K562 (cell line): Measurements from ENCODE around the gene ZP1. TPM values are rescaled to one million over a fixed set of nuclear protein-coding genes. Genes with fewer than 3 reads are reported as not detected.

Experiments used
- ATAC-seq: fragments of 200-7000 bp; cut with Tn5 transposase; 3 replicates; pipeline ENCODE4 v1.9.1; 2020; ENCODE audit warnings: moderate library complexity
- BruUV-seq: library from RNA; stranded (reverse); fragments of 400-500 nt; replicated peaks from 2 replicates; lab custom pipeline; 2021; lab: Mats Ljungman, UMichigan
- CTCF ChIA-PET: fragments of 300-600 bp; formaldehyde crosslinking; extraction: SDS; loops from one replicate; lab custom pipeline; 2021; ENCODE audit warnings: low intra/inter-chr PET ratio; lab: Yijun Ruan, JAX
- POLR2A ChIA-PET: fragments of 300-600, 350-650 bp; sonication (Branson Sonifier 250); formaldehyde crosslinking; extraction: SDS; loops from one replicate; lab custom pipeline; 2021; ENCODE audit warnings: antibody characterized with exemption, inconsistent platforms; lab: Yijun Ruan, JAX
- DNase-seq, 4 experiments: peaks; one replicate each; pipeline versions ENCODE4 v3.0.0 to v3.0.0-alpha.2; 2011 to 2018; ENCODE audit warnings: low spot score in 3 of 4, mixed read lengths in 3 of 4; ENCODE audit errors: extremely low read depth in 1 of 4
- FAIRE-seq: peaks from 2 replicates; lab custom pipeline; 2011; peaks lifted over from hg19 to GRCh38; lab: Jason Lieb, UNC
- H2AFZ ChIP-seq: 2 replicates; pipeline ENCODE4 v1.6.0; 2011; ENCODE audit warnings: low read depth, low read length, control low read depth, inconsistent platforms
- H3K27ac ChIP-seq: fragments of 200-600 bp; 3 replicates; pipeline ENCODE4 v1.8.0; 2011; ENCODE audit warnings: low read depth, mild to moderate bottlenecking, control low read depth, inconsistent platforms, low read length, moderate library complexity, mixed read lengths; ENCODE audit errors: extremely low read depth
- H3K27me3 ChIP-seq, 2 experiments: fragments of 300-600 bp in 1 of 2; 2 replicates in 1 of 2; 3 replicates in 1 of 2; pipeline versions ENCODE4 v1.6.0 to v1.8.0; 2011; ENCODE audit warnings: inconsistent platforms in 2 of 2, low read length in 2 of 2, mild to moderate bottlenecking in 1 of 2, mixed read lengths in 1 of 2, moderate library complexity in 1 of 2; ENCODE audit not compliant: control insufficient read depth in 2 of 2, insufficient read depth in 2 of 2
- H3K36me3 ChIP-seq: fragments of 300-600 bp; 3 replicates; pipeline ENCODE4 v1.8.0; 2011; ENCODE audit warnings: mild to moderate bottlenecking, low read length, inconsistent platforms; ENCODE audit not compliant: control insufficient read depth, insufficient read depth
- H3K4me1 ChIP-seq, 2 experiments: fragments of 200-600 bp in 1 of 2; replicated peaks in 1 of 2; 2 replicates in 1 of 2; 3 replicates in 1 of 2; pipeline versions ENCODE4 v1.5.1 to v1.8.0; 2011; ENCODE audit warnings: inconsistent platforms in 2 of 2, low read length in 2 of 2, mild to moderate bottlenecking in 1 of 2, mixed read lengths in 1 of 2, moderate library complexity in 1 of 2; ENCODE audit not compliant: control insufficient read depth in 2 of 2, insufficient read depth in 2 of 2
- H3K4me2 ChIP-seq: 2 replicates; pipeline ENCODE4 v1.6.1; 2011; ENCODE audit warnings: low read length, control low read depth, inconsistent platforms, mixed read lengths; ENCODE audit not compliant: insufficient read depth
- H3K4me3 ChIP-seq: fragments of 200-600 bp; sonication (generic), shearing (Covaris generic); 2 replicates; pipeline ENCODE4 v1.5.1; 2016; ENCODE audit warnings: control low read depth, inconsistent platforms
- H3K79me2 ChIP-seq: fragments of 200-600 bp; 3 replicates; pipeline ENCODE4 v1.8.0; 2011; ENCODE audit warnings: low read length, inconsistent platforms; ENCODE audit not compliant: control insufficient read depth, insufficient read depth
- H3K9ac ChIP-seq, 2 experiments: 2 replicates each; pipeline versions ENCODE4 v1.6.0 to v1.6.1; 2011; ENCODE audit warnings: low read depth in 2 of 2, low read length in 2 of 2, control low read depth in 1 of 2, inconsistent platforms in 1 of 2, mild to moderate bottlenecking in 1 of 2, mixed read lengths in 1 of 2; ENCODE audit not compliant: insufficient read depth in 1 of 2
- H3K9me1 ChIP-seq: one replicate; pipeline ENCODE4 v1.6.0; 2011; ENCODE audit warnings: inconsistent platforms, mild to moderate bottlenecking, low read length, moderate library complexity; ENCODE audit not compliant: control insufficient read depth, insufficient read depth
- H3K9me3 ChIP-seq: replicated peaks from 2 replicates; pipeline ENCODE4 v1.5.1; 2011; ENCODE audit warnings: low read depth, low read length, inconsistent platforms; ENCODE audit not compliant: control insufficient read depth, insufficient read depth
- H4K20me1 ChIP-seq: replicated peaks from 2 replicates; pipeline ENCODE4 v1.6.1; 2011; ENCODE audit warnings: low read length, inconsistent platforms, mixed read lengths; ENCODE audit not compliant: control insufficient read depth, insufficient read depth
- WGBS: fragments of 100-300 bp; shearing (Covaris generic); methylation state at CpG from one replicate; pipeline ENCODE4 v1.1.6; 2016; ENCODE audit warnings: low coverage, mixed read lengths; ENCODE audit not compliant: insufficient coverage; ENCODE audit errors: missing lambda C conversion rate; 5-methylcytosine and 5-hydroxymethylcytosine counted together
- in situ Hi-C: fragments of 300-500 bp; cut with MboI; formaldehyde crosslinking; loops from 4 replicates; pipeline ENCODE4 v1.15.0; 2018; ENCODE audit warnings: inconsistent platforms, mixed read lengths
- intact Hi-C: fragments of 100-400 bp; cut with micrococcal nuclease; formaldehyde crosslinking; loops from 2 replicates; pipeline ENCODE4 v1.14.2; 2022
- polyA plus RNA-seq, 8 experiments: library from polyadenylated mRNA; depleted of rRNA in 4 of 8; stranded (reverse) in 5 of 8; unstranded in 3 of 8; fragments of >200 nt; fragmentation: Nextera tagmentation in 2 of 8; fragmentation: Illumina TruSeq in 1 of 8; extraction: Ambion mirVana in 2 of 8; extraction: Trizol in 1 of 8; gene quantifications; 2 replicates each; pipeline versions ENCODE4 v1.2.1 to v1.2.3, GENCODE V29; 2011 to 2014; ENCODE audit warnings: inconsistent platforms in 1 of 8, missing spikeins in 1 of 8
- total RNA-seq, 7 experiments: library from RNA; depleted of rRNA in 6 of 7; stranded (reverse); fragments of >200 nt in 6 of 7; fragmentation: Illumina TruSeq in 2 of 7; extraction: Trizol in 2 of 7; gene quantifications; 2 replicates each; pipeline versions ENCODE4 v1.2.1 to v1.2.3, GENCODE V29; 2011 to 2021; ENCODE audit warnings: low replicate concordance in 1 of 7
- TF ChIP-seq, protein P1 (sequence below): fragments of 200-800 bp; sonication (Bioruptor generic); IDR thresholded peaks from 2 replicates; pipeline ENCODE4 v1.6.1; 2017; ENCODE audit warnings: missing genetic modification characterization, missing compliant biosample characterization
- TF ChIP-seq, protein P2 (sequence below): IDR thresholded peaks from 2 replicates; pipeline ENCODE4 v1.6.1; 2016; ENCODE audit warnings: missing genetic modification characterization, missing compliant biosample characterization

The ZP1 gene
- total and polyA plus RNA-seq, 9 of the 15 experiments (the other 6 are each of a cell fraction or from before 2014, with no cell fraction given), result 0.11 to 0.15 TPM; not detected in 7

DNA sequence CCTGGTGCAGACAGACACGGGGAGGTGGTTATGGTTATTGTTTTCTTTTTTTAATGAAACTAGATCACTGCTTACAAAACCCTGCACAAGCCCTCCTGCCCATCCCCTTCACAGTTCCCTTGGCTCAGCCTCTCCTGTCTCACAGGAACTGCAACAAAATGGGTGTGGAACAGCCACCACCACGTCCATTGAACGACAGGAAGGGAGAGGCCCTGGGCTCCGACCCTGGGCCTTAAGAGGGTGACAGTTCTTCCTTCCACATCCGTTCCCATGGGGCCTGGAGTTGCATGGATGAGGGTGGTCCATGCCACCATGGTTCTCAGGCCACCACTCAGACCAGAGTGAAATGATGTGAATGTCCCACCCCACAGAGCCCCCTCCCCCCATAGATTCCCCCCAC lies 23.4 kb downstream of the ZP1 start:
- H2AFZ ChIP-seq, result no peak overlapping the region
- no peak overlapping the region for H3K27ac ChIP-seq
- POLR2A ChIA-PET, result interaction anchor here (0.7 to 1.6 kb wide), 4 partner anchors 16 to 48 kb away, joined by 3 to 7 read pairs (median 4); partner anchors contain the start of gene PTGDR2
- CTCF ChIA-PET, result interaction anchor here (2.3 kb wide), 1 partner anchor 60 kb away, joined by 12 read pairs; no protein-coding TSS in a partner anchor
- no peaks in the 10 kb centered on the region for H3K9me1 ChIP-seq
- peaks cover 23% of the 10 kb centered on the region for H4K20me1 ChIP-seq
- peaks cover 7 to 32% of the 10 kb centered on the region in 2 experiments for H3K4me1 ChIP-seq
- BruUV-seq, result no TSS peak
- intact Hi-C loops, result no loop called here
- WGBS, result 26% methylated on average over 5 of the region's 5 CpGs
- DNase-seq, result peak in 1 of 4 experiments; percentile 21
- in situ Hi-C loops, result loop anchor here (5.0 kb wide), 1 partner anchor 53 kb away; no protein-coding TSS in a partner anchor
- H3K36me3 ChIP-seq, result peaks cover 64% of the 10 kb centered on the region
- TF ChIP-seq, protein P1, sequence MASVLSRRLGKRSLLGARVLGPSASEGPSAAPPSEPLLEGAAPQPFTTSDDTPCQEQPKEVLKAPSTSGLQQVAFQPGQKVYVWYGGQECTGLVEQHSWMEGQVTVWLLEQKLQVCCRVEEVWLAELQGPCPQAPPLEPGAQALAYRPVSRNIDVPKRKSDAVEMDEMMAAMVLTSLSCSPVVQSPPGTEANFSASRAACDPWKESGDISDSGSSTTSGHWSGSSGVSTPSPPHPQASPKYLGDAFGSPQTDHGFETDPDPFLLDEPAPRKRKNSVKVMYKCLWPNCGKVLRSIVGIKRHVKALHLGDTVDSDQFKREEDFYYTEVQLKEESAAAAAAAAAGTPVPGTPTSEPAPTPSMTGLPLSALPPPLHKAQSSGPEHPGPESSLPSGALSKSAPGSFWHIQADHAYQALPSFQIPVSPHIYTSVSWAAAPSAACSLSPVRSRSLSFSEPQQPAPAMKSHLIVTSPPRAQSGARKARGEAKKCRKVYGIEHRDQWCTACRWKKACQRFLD (CRISPR knock-in tag), result 0 out of 2 replicates have a peak, but pooled peaks have one; percentile 14
- TF ChIP-seq, protein P2, sequence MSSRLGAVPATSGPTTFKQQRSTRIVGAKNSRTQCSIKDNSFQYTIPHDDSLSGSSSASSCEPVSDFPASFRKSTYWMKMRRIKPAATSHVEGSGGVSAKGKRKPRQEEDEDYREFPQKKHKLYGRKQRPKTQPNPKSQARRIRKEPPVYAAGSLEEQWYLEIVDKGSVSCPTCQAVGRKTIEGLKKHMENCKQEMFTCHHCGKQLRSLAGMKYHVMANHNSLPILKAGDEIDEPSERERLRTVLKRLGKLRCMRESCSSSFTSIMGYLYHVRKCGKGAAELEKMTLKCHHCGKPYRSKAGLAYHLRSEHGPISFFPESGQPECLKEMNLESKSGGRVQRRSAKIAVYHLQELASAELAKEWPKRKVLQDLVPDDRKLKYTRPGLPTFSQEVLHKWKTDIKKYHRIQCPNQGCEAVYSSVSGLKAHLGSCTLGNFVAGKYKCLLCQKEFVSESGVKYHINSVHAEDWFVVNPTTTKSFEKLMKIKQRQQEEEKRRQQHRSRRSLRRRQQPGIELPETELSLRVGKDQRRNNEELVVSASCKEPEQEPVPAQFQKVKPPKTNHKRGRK (tag), result no peak
- FAIRE-seq, result no peak
- H3K27me3 ChIP-seq, result no peaks in the 10 kb centered on the region
- H3K4me3 ChIP-seq, result no peak overlapping the region
- H3K4me2 ChIP-seq, result no peak overlapping the region
- peak overlapping the region in 1 of 2 experiments; percentile 72; a peak in 1 of 4 replicates for H3K9ac ChIP-seq
- no peaks in the 10 kb centered on the region for H3K79me2 ChIP-seq
- no peaks in the 10 kb centered on the region for H3K9me3 ChIP-seq
- ATAC-seq, result peak; percentile 6; the same call in 2 of the 3 replicates
